ENCODE measurements around the gene ACTR5. TPM values are rescaled to one million over a fixed set of nuclear protein-coding genes. Genes with fewer than 3 reads are reported as not detected.

ACTR5 gene
- polyA plus RNA-seq, 1 of the 3 experiments (the other 2 are of a cell fraction) = 9.7 TPM

GRCh38 chr20:38747495-38748096, 664 bp upstream of the ACTR5 start:
- H2AFZ ChIP-seq (ENCODE audit: low read depth) = peak overlapping the region; percentile 94
- no peaks in the 10 kb centered on the region for H3F3A ChIP-seq (replicated peaks; ENCODE audit: insufficient read depth)
- H3K9me3 ChIP-seq = no peaks in the 10 kb centered on the region
- 24% methylated on average over 37 of the region's 39 CpGs for WGBS (ENCODE audit: low lambda C conversion rate)
- H3K9me2 ChIP-seq = no peaks in the 10 kb centered on the region
- peaks cover 0 to 14% of the 10 kb centered on the region in 2 experiments; a peak in 2 of 4 replicates for H3K4me1 ChIP-seq (ENCODE audit: control insufficient read depth in 1 of 2, insufficient read depth in 2 of 2, low read depth in 1 of 2, low read length in 1 of 2)
- peak overlapping the region; percentile 89 to 90 for H3K4me3 ChIP-seq (ENCODE audit: low read depth in 2 of 2, low read length in 1 of 2)
- peaks cover 11 to 15% of the 10 kb centered on the region in 2 experiments for H3K36me3 ChIP-seq (replicated peaks in 1 of 2; ENCODE audit: control insufficient read depth in 1 of 2, insufficient read depth in 2 of 2, low read length in 1 of 2)
- CTCF ChIA-PET = interaction anchor here (0.6 to 15.8 kb wide), 7 partner anchors 15 to 303 kb away, joined by 3 to 321 read pairs (median 59); partner anchors contain the start of gene SLC32A1
- peak overlapping the region in 1 of 2 experiments; percentile 89; a peak in 2 of 4 replicates for H3K27ac ChIP-seq (ENCODE audit: low read depth in 2 of 2, low read length in 1 of 2)
- H3K4me2 ChIP-seq = peak overlapping the region; percentile 76
- POLR2A ChIA-PET = interaction anchor here (0.6 kb wide), 2 partner anchors 23 to 43 kb away, joined by 3 read pairs; partner anchors contain the start of gene SLC32A1
- H3K9ac ChIP-seq = no peak overlapping the region
- peaks cover 2% of the 10 kb centered on the region; the same call in 1 of the 2 replicates for H3K27me3 ChIP-seq (ENCODE audit: insufficient read depth)
- no peak for TF ChIP-seq PBX3 (IDR thresholded peaks at IDR 0.05)
- TF ChIP-seq NRF1 (IDR thresholded peaks at IDR 0.05; ENCODE audit: low read depth, low read length) = peak; percentile 39; the same call in 1 of the 2 replicates
- peak; percentile 33; the same call in 1 of the 2 replicates for TF ChIP-seq MXI1 (IDR thresholded peaks at IDR 0.05; ENCODE audit: low read depth, low read length)
- peaks cover 15% of the 10 kb centered on the region for H3K79me2 ChIP-seq (ENCODE audit: insufficient read depth)
- peaks cover 6% of the 10 kb centered on the region; the same call in 1 of the 2 replicates for H4K20me1 ChIP-seq (ENCODE audit: insufficient read depth)
- DNase-seq = peak; percentile 47

GRCh38 chr20:38748861-38749149, 545 bp downstream of the ACTR5 start:
- POLR2A ChIA-PET = no interaction called here
- Histone ChIP-seq H3K4me1 (ENCODE audit: control insufficient read depth in 1 of 2, insufficient read depth in 2 of 2, low read depth in 1 of 2, low read length in 1 of 2) (peaks cover 0 to 14% of the 10 kb centered on the region in 2 experiments; a peak in 2 of 4 replicates), H3K27ac (ENCODE audit: low read depth in 2 of 2, low read length in 1 of 2) (peak overlapping the region; percentile 84 to 89; a peak in 2 of 4 replicates), H3K36me3 (replicated peaks in 1 of 2; ENCODE audit: control insufficient read depth in 1 of 2, insufficient read depth in 2 of 2, low read length in 1 of 2) (peaks cover 22 to 27% of the 10 kb centered on the region in 2 experiments), H3K79me2 (ENCODE audit: insufficient read depth) (peaks cover 15% of the 10 kb centered on the region), H3K9me3 (no peaks in the 10 kb centered on the region), H3K4me2 (peak overlapping the region; percentile 76), H3K9ac (peak overlapping the region; percentile 73), H3F3A (replicated peaks; ENCODE audit: insufficient read depth) (no peaks in the 10 kb centered on the region), H4K20me1 (ENCODE audit: insufficient read depth) (peaks cover 6% of the 10 kb centered on the region; the same call in 1 of the 2 replicates), H3K27me3 (ENCODE audit: insufficient read depth) (no peaks in the 10 kb centered on the region), H3K4me3 (ENCODE audit: low read depth in 2 of 2, low read length in 1 of 2) (peak overlapping the region; percentile 89 to 90), H2AFZ (ENCODE audit: low read depth) (peak overlapping the region; percentile 94), H3K9me2 (no peaks in the 10 kb centered on the region)
- CTCF ChIA-PET = interaction anchor here (0.8 to 15.8 kb wide), 7 partner anchors 16 to 116 kb away, joined by 3 to 321 read pairs (median 59); partner anchors contain the start of gene SLC32A1
- TF ChIP-seq FOSL2 (IDR thresholded peaks at IDR 0.05; ENCODE audit: borderline replicate concordance, low read depth) = no peak
- TF ChIP-seq RAD21 (IDR thresholded peaks at IDR 0.05; ENCODE audit: low read length) = no peak
- TF ChIP-seq JUND (IDR thresholded peaks at IDR 0.05) = no peak
- TF ChIP-seq TCF12 (IDR thresholded peaks at IDR 0.05) = no peak
- no peak for TF ChIP-seq RXRA (IDR thresholded peaks at IDR 0.05; ENCODE audit: borderline replicate concordance, low read depth)
- TF ChIP-seq GABPA (IDR thresholded peaks at IDR 0.05; ENCODE audit: low read depth) = no peak
- no peak for TF ChIP-seq USF2 (IDR thresholded peaks at IDR 0.05; ENCODE audit: borderline replicate concordance, low read depth, low read length)
- TF ChIP-seq MAX (IDR thresholded peaks at IDR 0.05; ENCODE audit: low read depth) = no peak
- TF ChIP-seq YY1 (IDR thresholded peaks at IDR 0.05; ENCODE audit: low read depth) = no peak
- TF ChIP-seq GATA2 (CRISPR knock-in tag; IDR thresholded peaks at IDR 0.05) = no peak
- no peak for TF ChIP-seq SIN3A (IDR thresholded peaks at IDR 0.05; ENCODE audit: borderline replicate concordance, low read depth, low read length)
- no peak for TF ChIP-seq REST (IDR thresholded peaks at IDR 0.05; ENCODE audit: low read depth, low read length)
- no peak for TF ChIP-seq ZBTB33 (IDR thresholded peaks at IDR 0.05; ENCODE audit: borderline replicate concordance, low read depth)
- no peak for TF ChIP-seq CHD2 (IDR thresholded peaks at IDR 0.05; ENCODE audit: low read length, partially characterized antibody)
- 4% methylated on average over 10 of the region's 10 CpGs for WGBS (ENCODE audit: low lambda C conversion rate)
- no peak for DNase-seq

Measured in SK-N-SH (cell line).